Stimulated activated CD4-positive, alpha-beta T cell treated with anti-CD3 and anti-CD28 coated beads, Interleukin-1b, Interleukin-23, amount 100 ng/mL, for 1 hour (primary cell): Measurements from ENCODE around the gene GH2.
"Not testable (repeated sequence)": the region's sequence is repeated elsewhere in the genome, so short reads cannot be mapped to it uniquely, and the experiment has no call there.

ENCODE experiments used
- DNase-seq, 2 donors: peaks; one replicate each; pipeline ENCODE4 v3.0.0-alpha.2; 2020; ENCODE audit warnings: low read depth in 2 of 2

Gene GH2

GRCh38 chr17:63874061-63874626, 7.6 kb downstream of the GH2 start:
- DNase-seq: not testable (repeated sequence)

- not testable (repeated sequence) for DNase-seq
Measured at GRCh38 chr17:63873577-63873976, 8.2 kb downstream of the GH2 start, which contains the start of gene CSH2. Gene CSH2 (minus strand): TSS chr17:63873677. CDS start chr17:63873614, 63 bp downstream.

DNA sequence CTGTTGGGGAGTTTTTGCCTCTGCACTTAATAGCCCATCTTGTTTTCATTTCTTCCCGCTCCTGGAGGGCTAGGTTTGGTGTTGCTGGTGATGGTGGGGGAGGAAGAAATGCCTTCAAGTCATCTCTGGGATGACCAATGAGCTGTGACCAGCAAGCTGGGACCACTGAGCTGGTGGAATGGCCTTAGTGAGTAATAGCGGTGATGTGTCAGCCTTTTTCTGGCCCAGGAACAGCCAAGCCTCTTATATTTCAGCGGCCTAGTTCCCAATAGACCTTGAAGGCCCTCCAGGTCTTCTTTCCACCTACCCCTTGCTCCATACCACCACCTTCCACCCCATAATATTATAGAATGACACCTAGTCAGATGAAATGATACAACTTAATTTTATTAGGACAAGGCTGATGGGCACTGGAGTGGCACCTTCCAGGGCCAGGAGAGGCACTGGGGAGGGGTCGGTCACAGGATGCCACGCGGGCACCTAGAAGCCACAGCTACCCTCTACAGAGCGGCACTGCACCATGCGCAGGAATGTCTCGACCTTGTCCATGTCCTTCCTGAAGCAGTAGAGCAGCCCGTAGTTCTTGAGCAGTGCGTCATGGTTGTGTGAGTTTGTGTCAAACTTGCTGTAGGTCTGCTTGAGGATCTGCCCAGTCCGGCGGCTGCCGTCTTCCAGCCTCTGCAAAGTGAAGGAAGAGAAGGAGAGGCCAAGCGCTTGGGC, 9.9 kb downstream of the GH2 start:
- DNase-seq: not testable (repeated sequence)

GRCh38 chr17:63870292-63870665, 11.5 kb downstream of the GH2 start:
- not testable (repeated sequence) for DNase-seq

DNA sequence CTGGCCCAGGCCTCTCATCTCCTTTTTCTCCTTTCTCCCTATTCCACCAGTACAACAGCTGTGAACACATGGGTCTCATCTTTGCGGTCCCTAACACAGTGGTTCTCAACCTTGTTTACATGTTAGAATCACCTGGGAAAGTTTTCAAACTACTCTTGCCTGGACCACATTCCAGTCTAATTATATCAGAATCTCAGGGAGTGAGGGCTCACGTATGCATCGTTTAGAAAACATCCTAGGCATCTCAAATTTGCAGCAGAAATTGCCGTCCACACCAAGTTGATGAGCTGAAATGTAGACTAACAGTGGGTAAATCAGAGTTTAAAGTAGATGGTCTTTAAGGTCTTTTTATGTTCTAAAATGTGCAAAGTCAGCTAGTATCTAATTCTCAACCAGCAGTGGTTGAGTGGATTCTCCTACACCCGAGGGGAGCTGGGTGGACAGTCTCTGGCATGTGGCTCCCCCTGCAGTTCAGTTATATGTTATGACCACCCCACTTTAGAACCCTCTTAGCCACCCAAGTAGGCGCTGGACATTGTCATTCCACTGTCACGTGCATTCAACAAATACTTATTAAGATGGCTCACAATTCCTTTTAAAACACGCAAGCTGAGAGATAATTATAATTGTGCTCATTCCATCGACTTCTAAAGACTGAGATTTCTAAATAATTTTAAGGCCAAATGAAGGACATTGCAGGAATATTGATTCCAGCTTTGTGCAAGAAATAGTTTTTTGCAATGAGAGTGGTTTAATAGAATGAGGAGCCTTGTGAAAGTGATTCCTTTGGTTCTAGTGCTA, 12.1 kb downstream of the GH2 start:
- DNase-seq: not testable (repeated sequence)

GRCh38 chr17:63866625-63867024, 15.1 kb downstream of the GH2 start:
- DNase-seq: not testable (repeated sequence)

DNA sequence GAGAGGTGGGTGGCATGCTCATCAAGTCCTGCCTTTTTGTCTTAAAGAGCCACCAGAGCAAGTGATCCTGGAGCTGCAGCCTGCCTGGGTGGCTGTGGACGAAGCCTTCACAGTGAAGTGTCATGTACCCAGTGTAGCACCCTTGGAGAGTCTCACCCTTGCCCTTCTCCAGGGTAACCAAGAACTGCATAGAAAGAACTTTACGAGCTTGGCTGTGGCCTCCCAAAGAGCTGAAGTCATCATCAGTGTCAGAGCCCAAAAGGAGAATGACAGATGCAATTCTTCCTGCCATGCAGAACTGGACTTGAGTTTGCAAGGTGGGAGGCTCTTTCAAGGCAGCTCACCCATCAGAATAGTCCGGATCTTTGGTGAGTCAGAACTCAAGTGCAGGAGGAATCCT, 22.5 kb downstream of the GH2 start:
- no peak for DNase-seq

DNA sequence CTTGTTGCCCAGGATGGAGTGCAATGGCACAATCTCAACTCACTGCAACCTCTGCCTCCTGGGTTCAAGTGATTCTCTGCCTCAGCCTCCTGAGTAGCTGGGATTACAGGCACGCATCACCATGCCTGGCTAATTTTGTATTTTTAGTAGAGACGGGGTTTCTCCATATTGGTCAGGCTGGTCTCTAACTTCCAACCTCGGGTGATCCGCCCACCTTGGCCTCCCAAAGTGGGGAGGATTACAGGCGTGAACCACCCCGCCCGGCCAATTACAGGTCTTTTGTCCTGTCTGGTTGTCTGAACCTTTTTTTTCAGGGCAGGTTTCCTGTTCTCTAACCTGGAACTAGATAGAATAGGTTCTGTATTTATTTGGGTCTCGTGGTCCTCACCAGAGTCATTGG, 25.3 kb downstream of the GH2 start:
- DNase-seq: not testable (repeated sequence)

DNA sequence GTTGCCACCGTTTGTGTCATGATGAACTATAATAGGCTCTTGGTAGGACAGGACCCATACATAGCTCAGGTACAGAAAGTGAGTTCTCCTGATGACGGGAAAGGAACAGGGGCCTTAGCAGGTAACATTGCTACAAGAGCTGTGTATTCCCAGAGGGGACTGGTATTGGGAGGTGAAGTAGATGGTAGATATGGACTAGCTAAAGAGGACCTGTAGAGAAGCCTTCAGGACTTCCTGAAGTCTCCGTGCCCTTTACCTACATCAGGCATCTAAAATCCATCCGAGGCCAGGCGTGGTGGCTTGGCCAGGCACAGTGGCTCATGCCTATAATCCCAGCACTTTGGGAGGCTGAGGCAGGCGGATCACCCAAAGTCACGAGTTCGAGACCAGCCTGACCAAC, 26.6 kb downstream of the GH2 start:
- no peak for DNase-seq

GRCh38 chr17:63854709-63855108, 27.0 kb downstream of the GH2 start:
- DNase-seq: no peak

DNA sequence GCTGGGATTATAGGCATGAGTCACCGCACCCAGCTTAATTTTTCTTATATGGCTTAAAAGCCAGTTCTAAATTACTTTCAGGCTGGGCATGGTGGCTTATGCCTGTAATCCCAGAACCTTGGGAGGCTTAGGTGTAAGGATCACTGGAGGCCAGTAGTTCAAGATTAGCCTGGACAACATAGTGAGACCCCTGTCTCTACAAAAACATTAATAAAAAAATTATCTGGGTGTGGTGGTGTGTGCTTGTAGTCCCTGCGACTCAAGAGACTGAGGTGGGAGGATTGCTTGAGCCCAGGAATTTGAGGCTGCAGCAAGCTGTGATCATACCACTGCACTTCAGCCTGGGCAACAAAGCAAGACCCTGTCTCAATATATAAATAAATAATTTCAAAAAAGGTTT, 28.5 kb downstream of the GH2 start:
- no peak for DNase-seq

- DNase-seq: no peak
Measured at GRCh38 chr17:63850401-63850800, 31.3 kb downstream of the GH2 start.

DNA sequence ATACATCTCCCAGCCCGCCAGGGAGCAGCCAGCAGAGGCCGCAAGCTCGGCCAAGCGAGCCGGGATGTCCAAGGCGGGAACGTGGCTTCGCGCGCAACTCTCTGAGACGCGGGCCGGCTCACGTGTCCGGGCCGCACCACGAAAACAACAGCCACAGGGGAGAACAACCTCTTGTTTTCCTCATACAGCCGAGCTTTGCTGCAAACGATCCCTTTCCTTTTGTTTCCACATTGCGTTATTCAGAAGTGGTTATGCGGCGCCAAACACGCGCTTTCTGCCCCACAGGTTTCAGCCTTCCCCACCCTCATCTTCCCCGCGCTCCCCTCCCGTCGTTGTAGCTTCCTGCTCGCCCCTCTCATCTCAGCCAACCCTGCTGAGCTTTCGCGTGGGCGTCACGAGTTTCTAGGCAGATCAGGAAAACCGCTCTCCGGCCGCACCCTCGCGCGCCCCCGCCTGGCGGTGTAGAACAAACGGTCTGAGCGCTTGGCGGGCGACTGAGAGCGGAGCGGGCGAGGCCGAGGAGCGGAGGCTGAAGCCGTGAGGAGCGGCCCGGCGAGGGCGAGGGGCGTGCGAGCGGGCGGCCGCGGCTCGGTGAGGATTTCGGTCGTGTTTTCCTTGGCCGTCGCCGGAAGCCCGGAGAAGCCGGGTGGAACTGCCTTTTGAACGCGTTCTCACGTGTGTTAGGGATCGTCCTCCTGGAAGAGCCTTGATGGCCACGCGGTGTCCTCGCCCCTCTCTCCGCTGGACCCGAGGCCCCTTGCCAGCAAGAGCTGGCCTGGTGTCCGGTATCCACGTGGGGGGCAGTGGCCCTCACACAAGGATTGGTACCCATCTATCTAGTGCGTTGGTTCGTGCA, 32.7 kb downstream of the GH2 start:
- DNase-seq: peak; percentile 90 to 95

- DNase-seq: no peak
Measured at GRCh38 chr17:63847525-63848249, 34.1 kb downstream of the GH2 start.

GRCh38 chr17:63845509-63845908, 36.2 kb downstream of the GH2 start:
- DNase-seq: no peak

DNA sequence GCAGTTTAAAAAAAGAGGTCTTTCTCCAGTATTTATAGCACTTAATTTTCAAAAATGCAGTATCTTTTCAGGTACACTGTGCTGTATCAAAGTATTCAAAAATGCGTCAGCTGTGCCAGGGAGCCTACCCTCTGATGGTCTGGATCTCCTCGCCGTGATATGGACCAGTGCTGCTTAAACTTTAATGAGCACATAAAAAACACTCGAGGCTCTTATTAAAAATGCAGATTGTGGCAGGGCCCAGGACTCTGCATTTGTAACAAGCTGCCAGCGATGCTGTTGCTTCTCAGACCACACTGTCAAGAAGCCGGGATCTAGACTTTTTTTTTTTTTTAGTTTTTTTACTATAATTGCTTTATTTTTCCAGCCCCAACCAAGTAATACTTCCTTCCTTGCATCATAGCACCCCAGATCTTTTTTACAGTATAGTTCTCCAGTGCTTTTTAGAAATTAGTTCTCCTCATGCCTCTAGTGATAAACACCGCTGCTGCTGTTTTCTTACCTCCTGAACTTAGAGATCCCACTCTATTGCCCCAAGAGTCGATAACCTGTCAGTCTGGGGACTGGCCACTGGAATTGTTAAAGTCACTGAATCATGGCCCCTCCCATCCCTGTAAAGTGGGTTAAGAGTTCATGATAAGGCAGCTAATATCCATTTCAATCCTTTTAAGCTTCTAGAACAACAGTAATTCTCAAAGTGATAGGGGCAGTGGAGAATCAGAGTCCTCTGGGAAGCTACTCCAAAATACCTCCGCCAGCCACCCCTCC, 37.6 kb downstream of the GH2 start:
- DNase-seq: no peak

GRCh38 chr17:63843387-63843888, 38.3 kb downstream of the GH2 start:
- DNase-seq: not testable (repeated sequence)

GRCh38 chr17:63842540-63843386, 39.0 kb downstream of the GH2 start, which contains the start of gene SMARCD2:
Gene SMARCD2 (minus strand): TSS chr17:63842685. CDS start chr17:63842674, 11 bp downstream.
- peak; percentile 97 to 99 for DNase-seq

DNA sequence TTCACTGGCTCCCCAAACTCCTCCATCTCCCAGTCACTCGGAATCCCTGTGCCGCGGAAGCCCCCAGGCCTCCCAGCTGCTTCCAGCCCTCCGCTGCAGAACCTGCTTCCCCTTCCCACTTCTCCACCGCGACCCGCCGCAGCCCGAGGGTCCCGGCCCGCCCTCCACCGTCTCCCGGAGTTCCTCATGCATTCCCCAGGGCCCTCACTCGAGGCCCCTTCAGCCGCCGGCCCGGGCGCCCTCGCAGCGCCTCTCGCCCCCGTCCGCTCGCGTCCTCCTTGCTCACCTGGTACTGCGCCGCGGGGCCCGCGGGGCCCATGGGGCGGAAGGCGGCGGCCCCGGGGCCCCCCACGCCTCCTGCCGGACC, 39.6 kb downstream of the GH2 start:
- DNase-seq: no peak
